SK-N-SH (cell line): ENCODE results near the gene AGL. TPM values are rescaled to one million over a fixed set of nuclear protein-coding genes. Genes with fewer than 3 reads are reported as not detected.

ENCODE experiments used
- CTCF ChIA-PET: fragments of 300-600, 350-600 bp; formaldehyde crosslinking; extraction: SDS; loops from one replicate; lab custom pipeline; 2021; lab: Yijun Ruan, JAX
- POLR2A ChIA-PET: fragments of 350-600 bp; sonication (Branson Sonifier 250); formaldehyde crosslinking; extraction: SDS; loops from one replicate; lab custom pipeline; 2020; ENCODE audit warnings: antibody characterized with exemption, inconsistent platforms; lab: Yijun Ruan, JAX
- DNase-seq: peaks from one replicate; pipeline ENCODE4 v3.0.0; 2012
- H2AFZ ChIP-seq: fragments of 200-600 bp; sonication (generic); 2 replicates; pipeline ENCODE4 v1.8.1; 2016; ENCODE audit warnings: antibody characterized with exemption, mild to moderate bottlenecking, low read depth
- H3F3A ChIP-seq: fragments of 200-600 bp; sonication (generic); replicated peaks from 2 replicates; pipeline ENCODE3; 2016; ENCODE audit warnings: antibody characterized with exemption, mild to moderate bottlenecking; ENCODE audit not compliant: insufficient read depth
- H3K27ac ChIP-seq, 2 experiments: fragments of 200-500 bp in 1 of 2; fragments of 200-600 bp in 1 of 2; sonication (Bioruptor generic) in 1 of 2; sonication (generic), shearing (Covaris generic) in 1 of 2; 2 replicates each; pipeline versions ENCODE4 v1.5.1 to v1.6.1; 2014 to 2016; ENCODE audit warnings: low read depth in 2 of 2, inconsistent platforms in 1 of 2, low read length in 1 of 2, mild to moderate bottlenecking in 1 of 2, mixed read lengths in 1 of 2
- H3K27me3 ChIP-seq: fragments of 200-600 bp; sonication (generic), shearing (Covaris generic); 2 replicates; pipeline ENCODE4 v1.6.1; 2016; ENCODE audit warnings: mixed run types; ENCODE audit not compliant: insufficient read depth
- H3K36me3 ChIP-seq, 2 experiments: fragments of 200-500 bp in 1 of 2; fragments of 200-600 bp in 1 of 2; sonication (Bioruptor generic) in 1 of 2; sonication (generic) in 1 of 2; replicated peaks in 1 of 2; 2 replicates each; pipeline versions ENCODE3 to v1.5.1; 2014 to 2016; ENCODE audit warnings: low read length in 1 of 2, mild to moderate bottlenecking in 1 of 2; ENCODE audit not compliant: insufficient read depth in 2 of 2, control insufficient read depth in 1 of 2
- H3K4me1 ChIP-seq, 2 experiments: fragments of 200-500 bp in 1 of 2; fragments of 200-600 bp in 1 of 2; sonication (Bioruptor generic) in 1 of 2; sonication (generic), shearing (Covaris generic) in 1 of 2; 2 replicates each; pipeline versions ENCODE4 v1.5.1 to v1.6.1; 2014 to 2016; ENCODE audit warnings: low read depth in 1 of 2, low read length in 1 of 2, mixed run types in 1 of 2; ENCODE audit not compliant: insufficient read depth in 2 of 2, control insufficient read depth in 1 of 2
- H3K4me2 ChIP-seq: fragments of 200-600 bp; sonication (generic), shearing (Covaris generic); 2 replicates; pipeline ENCODE4 v1.6.1; 2017; ENCODE audit warnings: mixed run types
- H3K4me3 ChIP-seq, 2 experiments: fragments of 200-500 bp in 1 of 2; fragments of 200-600 bp in 1 of 2; sonication (Bioruptor generic) in 1 of 2; sonication (generic), shearing (Covaris generic) in 1 of 2; 2 replicates each; pipeline versions ENCODE4 v1.5.1 to v1.8.1; 2014 to 2016; ENCODE audit warnings: low read depth in 2 of 2, inconsistent platforms in 1 of 2, low read length in 1 of 2, mild to moderate bottlenecking in 1 of 2, mixed read lengths in 1 of 2, moderate library complexity in 1 of 2
- H3K79me2 ChIP-seq: fragments of 200-600 bp; sonication (generic); 2 replicates; pipeline ENCODE4 v1.8.1; 2017; ENCODE audit warnings: mild to moderate bottlenecking; ENCODE audit not compliant: insufficient read depth
- H3K9ac ChIP-seq: fragments of 200-600 bp; sonication (generic); 2 replicates; pipeline ENCODE4 v1.6.1; 2017; ENCODE audit warnings: mixed run types
- H3K9me2 ChIP-seq: fragments of 200-600 bp; sonication (generic); 2 replicates; pipeline ENCODE4 v1.6.1; 2017; ENCODE audit warnings: mixed run types
- H3K9me3 ChIP-seq: fragments of 200-600 bp; sonication (generic); 2 replicates; pipeline ENCODE4 v1.6.1; 2017; ENCODE audit warnings: mixed run types, mild to moderate bottlenecking, moderate library complexity
- H4K20me1 ChIP-seq: fragments of 200-600 bp; sonication (generic); 2 replicates; pipeline ENCODE4 v1.6.1; 2017; ENCODE audit warnings: mild to moderate bottlenecking, mixed run types; ENCODE audit not compliant: insufficient read depth
- CHD2 ChIP-seq: fragments of 150-350 bp; IDR thresholded peaks from 2 replicates; pipeline ENCODE4 v1.6.1; 2018; ENCODE audit warnings: low read length; ENCODE audit not compliant: partially characterized antibody
- CTCF ChIP-seq: fragments of 200-600 bp; sonication (generic); IDR thresholded peaks from 2 replicates; pipeline ENCODE4 v1.6.1; 2017; ENCODE audit warnings: antibody characterized with exemption, mild to moderate bottlenecking, moderate library complexity
- EP300 ChIP-seq, 2 experiments: IDR thresholded peaks; 2 replicates each; pipeline versions ENCODE4 v1.4.0 to v1.6.1; 2012; ENCODE audit warnings: borderline replicate concordance in 1 of 2, low read depth in 1 of 2, low read length in 1 of 2
- FOSL2 ChIP-seq: IDR thresholded peaks from 2 replicates; pipeline ENCODE4 v1.4.0; 2012; ENCODE audit warnings: low read depth, mild to moderate bottlenecking, moderate library complexity, borderline replicate concordance
- FOXJ3 ChIP-seq: sonication (generic); formaldehyde crosslinking; IDR thresholded peaks from 2 replicates; pipeline ENCODE4 v1.5.1; 2020; ENCODE audit warnings: mild to moderate bottlenecking, missing genetic modification reagents
- JUND ChIP-seq: IDR thresholded peaks from 2 replicates; pipeline ENCODE4 v1.4.0; 2012
- MAX ChIP-seq: IDR thresholded peaks from 2 replicates; pipeline ENCODE4 v1.4.0; 2012; ENCODE audit warnings: low read depth
- MXI1 ChIP-seq: IDR thresholded peaks from 2 replicates; pipeline ENCODE4 v1.6.1; 2012; ENCODE audit warnings: mild to moderate bottlenecking, low read depth, low read length, improper control_type of control experiment
- POLR2AphosphoS5 ChIP-seq: IDR thresholded peaks from 2 replicates; pipeline ENCODE4 v1.6.1; 2012; ENCODE audit warnings: low read depth, low read length
- REST ChIP-seq: IDR thresholded peaks from 2 replicates; pipeline ENCODE4 v1.6.1; 2012; ENCODE audit warnings: mild to moderate bottlenecking, low read depth, low read length, moderate library complexity
- SIN3A ChIP-seq: IDR thresholded peaks from 2 replicates; pipeline ENCODE4 v1.6.1; 2012; ENCODE audit warnings: low read depth, mild to moderate bottlenecking, low read length, moderate library complexity, borderline replicate concordance
- SMC3 ChIP-seq: IDR thresholded peaks from 2 replicates; pipeline ENCODE4 v1.6.1; 2012; ENCODE audit warnings: low read depth, low read length, improper control_type of control experiment
- TCF12 ChIP-seq: IDR thresholded peaks from 2 replicates; pipeline ENCODE4 v1.4.0; 2012
- TEAD4 ChIP-seq: IDR thresholded peaks from 2 replicates; pipeline ENCODE4 v1.4.0; 2012; ENCODE audit warnings: mild to moderate bottlenecking, borderline replicate concordance; ENCODE audit not compliant: insufficient read depth
- YY1 ChIP-seq: IDR thresholded peaks from 2 replicates; pipeline ENCODE4 v1.4.0; 2012; ENCODE audit warnings: low read depth, mild to moderate bottlenecking
- ZBTB33 ChIP-seq: IDR thresholded peaks from 2 replicates; pipeline ENCODE4 v1.4.0; 2012; ENCODE audit warnings: low read depth, borderline replicate concordance
- WGBS: methylation state at CpG from one replicate; pipeline ENCODE4 v1.1.6; 2017; ENCODE audit warnings: low lambda C conversion rate; 5-methylcytosine and 5-hydroxymethylcytosine counted together
- polyA plus RNA-seq, 3 experiments: library from polyadenylated mRNA; depleted of rRNA; stranded (reverse); fragments of >200 nt; gene quantifications; 2 replicates each; pipeline ENCODE4 v1.2.3, GENCODE V29; 2012

Gene AGL
- polyA plus RNA-seq, 1 of the 3 experiments (the other 2 are of a cell fraction), result 1.5 TPM

- no peaks in the 10 kb centered on the region for H3K36me3 ChIP-seq
- H4K20me1 ChIP-seq, result no peaks in the 10 kb centered on the region
- H3K4me3 ChIP-seq, result no peak overlapping the region
- no peaks in the 10 kb centered on the region for H3F3A ChIP-seq
- H3K9me3 ChIP-seq, result no peaks in the 10 kb centered on the region
- no peak for TF ChIP-seq REST
- no peak for TF ChIP-seq FOXJ3 (CRISPR knock-in tag)
- no peak for TF ChIP-seq ZBTB33
- TF ChIP-seq SMC3, result no peak
- TF ChIP-seq MXI1, result no peak
- TF ChIP-seq SIN3A, result no peak
- TF ChIP-seq CTCF, result no peak
- no peak for TF ChIP-seq MAX
- TF ChIP-seq JUND, result no peak
- TF ChIP-seq EP300 (IDR thresholded peaks at IDR 0.05; ENCODE audit: borderline replicate concordance in 1 of 2, low read depth in 1 of 2, low read length in 1 of 2), result no peak
- TF ChIP-seq FOSL2, result no peak
- no peak for TF ChIP-seq YY1
- TF ChIP-seq TCF12, result no peak
- TF ChIP-seq TEAD4, result no peak
- TF ChIP-seq POLR2AphosphoS5, result no peak
- TF ChIP-seq CHD2, result no peak
- no peak for DNase-seq
- no peaks in the 10 kb centered on the region for H3K4me1 ChIP-seq
- H3K27me3 ChIP-seq, result no peaks in the 10 kb centered on the region; the same call in 1 of the 2 replicates
- no peak overlapping the region for H3K4me2 ChIP-seq
- no peak overlapping the region for H3K27ac ChIP-seq
- no peak overlapping the region for H2AFZ ChIP-seq
- no peaks in the 10 kb centered on the region for H3K79me2 ChIP-seq
- ChIA-PET POLR2A (no interaction called here), CTCF (no interaction called here)
- no peak overlapping the region for H3K9ac ChIP-seq
- 64% methylated on average over 8 of the region's 8 CpGs for WGBS
- H3K9me2 ChIP-seq, result no peaks in the 10 kb centered on the region
Observed at GRCh38 chr1:99816656-99817055, 33.5 kb upstream of the AGL start.
